ENCODE measurements around the gene CACNA2D3. TPM values are rescaled to one million over a fixed set of nuclear protein-coding genes. Genes with fewer than 3 reads are reported as not detected.

Gene CACNA2D3
- polyA plus RNA-seq, 3 donors: 8.3 to 21.5 (median 10.4) TPM

GRCh38 chr3:54565956-54566355, 443.6 kb downstream of the CACNA2D3 start:
- Histone ChIP-seq H3K9me3 (replicated peaks in 1 of 2; ENCODE audit: control insufficient read depth in 1 of 2, insufficient read depth in 1 of 2, low read length in 2 of 2) (peaks cover 0 to 3% of the 10 kb centered on the region in 2 donors), H3K79me2 (ENCODE audit: insufficient read depth, low read length) (no peaks in the 10 kb centered on the region), H3K9ac (ENCODE audit: insufficient read depth, low read length, poor library complexity, severe bottlenecking) (no peak overlapping the region), H3K4me1 (ENCODE audit: control insufficient read depth in 1 of 2, insufficient read depth in 2 of 2, low read length in 2 of 2) (no peaks in the 10 kb centered on the region), H3K27ac (ENCODE audit: low read depth in 1 of 2, low read length in 2 of 2) (no peak overlapping the region), H3K4me3 (replicated peaks in 1 of 3; ENCODE audit: low read depth in 2 of 3, low read length in 3 of 3) (no peak overlapping the region), H3K4me2 (replicated peaks; ENCODE audit: extremely low read depth, low read length, poor library complexity, severe bottlenecking) (no peak overlapping the region), H3K36me3 (replicated peaks in 1 of 2; ENCODE audit: control insufficient read depth in 1 of 2, insufficient read depth in 2 of 2, low read length in 2 of 2) (no peaks in the 10 kb centered on the region), H4K20me1 (ENCODE audit: insufficient read depth, low read length) (no peaks in the 10 kb centered on the region), H3K27me3 (ENCODE audit: control insufficient read depth in 2 of 2, insufficient read depth in 2 of 2, low read length in 2 of 2) (no peaks in the 10 kb centered on the region), H2AFZ (ENCODE audit: insufficient read depth, low read depth, low read length, poor library complexity, severe bottlenecking) (no peak overlapping the region)
- intact Hi-C loops (cut with micrococcal nuclease): no loop called here
- Mint-ChIP-seq H3K4me1 (no peaks in the 10 kb centered on the region), H3K9me3 (peaks cover 0 to 9% (median 5%) of the 10 kb centered on the region in 7 donors), H3K36me3 (no peaks in the 10 kb centered on the region), H3K27ac (no peak overlapping the region), H3K27me3 (ENCODE audit: low read depth in 3 of 3) (peaks cover 1 to 2% (median 2%) of the 10 kb centered on the region in 3 donors), H3K4me3 (no peak overlapping the region)
- no peak for DNase-seq
- TF ChIP-seq, protein P1, sequence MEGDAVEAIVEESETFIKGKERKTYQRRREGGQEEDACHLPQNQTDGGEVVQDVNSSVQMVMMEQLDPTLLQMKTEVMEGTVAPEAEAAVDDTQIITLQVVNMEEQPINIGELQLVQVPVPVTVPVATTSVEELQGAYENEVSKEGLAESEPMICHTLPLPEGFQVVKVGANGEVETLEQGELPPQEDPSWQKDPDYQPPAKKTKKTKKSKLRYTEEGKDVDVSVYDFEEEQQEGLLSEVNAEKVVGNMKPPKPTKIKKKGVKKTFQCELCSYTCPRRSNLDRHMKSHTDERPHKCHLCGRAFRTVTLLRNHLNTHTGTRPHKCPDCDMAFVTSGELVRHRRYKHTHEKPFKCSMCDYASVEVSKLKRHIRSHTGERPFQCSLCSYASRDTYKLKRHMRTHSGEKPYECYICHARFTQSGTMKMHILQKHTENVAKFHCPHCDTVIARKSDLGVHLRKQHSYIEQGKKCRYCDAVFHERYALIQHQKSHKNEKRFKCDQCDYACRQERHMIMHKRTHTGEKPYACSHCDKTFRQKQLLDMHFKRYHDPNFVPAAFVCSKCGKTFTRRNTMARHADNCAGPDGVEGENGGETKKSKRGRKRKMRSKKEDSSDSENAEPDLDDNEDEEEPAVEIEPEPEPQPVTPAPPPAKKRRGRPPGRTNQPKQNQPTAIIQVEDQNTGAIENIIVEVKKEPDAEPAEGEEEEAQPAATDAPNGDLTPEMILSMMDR (IDR thresholded peaks at IDR 0.05): no peak

DNA sequence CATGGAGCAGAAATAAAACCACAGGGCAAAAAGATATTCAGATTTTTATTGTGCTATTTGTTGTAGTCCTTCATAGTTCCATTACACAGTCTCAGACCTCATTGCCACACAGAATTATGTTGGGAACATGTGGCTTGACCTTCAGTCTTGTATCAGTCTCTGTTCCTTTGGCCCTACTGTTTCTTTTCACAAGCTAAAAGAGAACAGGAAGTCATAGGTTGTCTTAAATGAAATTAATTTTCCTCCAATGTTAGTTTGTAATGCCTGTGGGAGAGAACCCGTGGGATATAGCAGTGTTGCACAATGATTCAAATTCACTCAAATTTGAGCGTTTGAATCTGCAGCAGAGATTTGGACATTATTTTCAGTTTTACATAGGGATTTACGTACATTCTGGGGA, 445.6 kb downstream of the CACNA2D3 start:
- Histone ChIP-seq H3K4me2 (replicated peaks; ENCODE audit: extremely low read depth, low read length, poor library complexity, severe bottlenecking) (no peak overlapping the region), H3K79me2 (ENCODE audit: insufficient read depth, low read length) (no peaks in the 10 kb centered on the region), H3K36me3 (replicated peaks in 1 of 2; ENCODE audit: control insufficient read depth in 1 of 2, insufficient read depth in 2 of 2, low read length in 2 of 2) (no peaks in the 10 kb centered on the region), H4K20me1 (ENCODE audit: insufficient read depth, low read length) (no peaks in the 10 kb centered on the region), H3K4me1 (ENCODE audit: control insufficient read depth in 1 of 2, insufficient read depth in 2 of 2, low read length in 2 of 2) (no peaks in the 10 kb centered on the region), H3K27me3 (ENCODE audit: control insufficient read depth in 2 of 2, insufficient read depth in 2 of 2, low read length in 2 of 2) (no peaks in the 10 kb centered on the region), H3K4me3 (replicated peaks in 1 of 3; ENCODE audit: low read depth in 2 of 3, low read length in 3 of 3) (no peak overlapping the region), H3K9ac (ENCODE audit: insufficient read depth, low read length, poor library complexity, severe bottlenecking) (no peak overlapping the region), H3K27ac (ENCODE audit: low read depth in 1 of 2, low read length in 2 of 2) (no peak overlapping the region), H3K9me3 (replicated peaks in 1 of 2; ENCODE audit: control insufficient read depth in 1 of 2, insufficient read depth in 1 of 2, low read length in 2 of 2) (peaks cover 0 to 7% of the 10 kb centered on the region in 2 donors), H2AFZ (ENCODE audit: insufficient read depth, low read depth, low read length, poor library complexity, severe bottlenecking) (no peak overlapping the region)
- H3K4me3 Mint-ChIP-seq: no peak overlapping the region
- no peak overlapping the region for H3K27ac Mint-ChIP-seq
- H3K9me3 Mint-ChIP-seq: peaks cover 0 to 9% (median 5%) of the 10 kb centered on the region in 7 donors
- DNase-seq: no peak
- no peaks in the 10 kb centered on the region for H3K4me1 Mint-ChIP-seq
- intact Hi-C loops (cut with micrococcal nuclease): no loop called here
- TF ChIP-seq, protein P1 (IDR thresholded peaks at IDR 0.05): no peak
- H3K36me3 Mint-ChIP-seq: no peaks in the 10 kb centered on the region
- no CpG with 5 or more reads among the region's 3 CpGs for WGBS (ENCODE audit: insufficient coverage)
- peaks cover 0 to 2% (median 1%) of the 10 kb centered on the region in 3 donors for H3K27me3 Mint-ChIP-seq (ENCODE audit: low read depth in 3 of 3)

All from CD14-positive monocyte (primary cell).